ENCODE results near the gene ZNF787.
A peak's percentile ranks its signal among the peaks of the same experiment; 100 is the strongest.

ZNF787 gene

GRCh38 chr19:56076498-56076897 is 44.6 kb downstream of the ZNF787 start:
- DNase-seq (ENCODE audit: low read depth, low spot score): peak; percentile 48
- no peak overlapping the region for H3K4me3 ChIP-seq (ENCODE audit: low read depth, low read length)
- in situ Hi-C loops (cut with HindIII; ENCODE audit: low sequenced_read_pairs): no loop called here
- TF ChIP-seq, protein P1, sequence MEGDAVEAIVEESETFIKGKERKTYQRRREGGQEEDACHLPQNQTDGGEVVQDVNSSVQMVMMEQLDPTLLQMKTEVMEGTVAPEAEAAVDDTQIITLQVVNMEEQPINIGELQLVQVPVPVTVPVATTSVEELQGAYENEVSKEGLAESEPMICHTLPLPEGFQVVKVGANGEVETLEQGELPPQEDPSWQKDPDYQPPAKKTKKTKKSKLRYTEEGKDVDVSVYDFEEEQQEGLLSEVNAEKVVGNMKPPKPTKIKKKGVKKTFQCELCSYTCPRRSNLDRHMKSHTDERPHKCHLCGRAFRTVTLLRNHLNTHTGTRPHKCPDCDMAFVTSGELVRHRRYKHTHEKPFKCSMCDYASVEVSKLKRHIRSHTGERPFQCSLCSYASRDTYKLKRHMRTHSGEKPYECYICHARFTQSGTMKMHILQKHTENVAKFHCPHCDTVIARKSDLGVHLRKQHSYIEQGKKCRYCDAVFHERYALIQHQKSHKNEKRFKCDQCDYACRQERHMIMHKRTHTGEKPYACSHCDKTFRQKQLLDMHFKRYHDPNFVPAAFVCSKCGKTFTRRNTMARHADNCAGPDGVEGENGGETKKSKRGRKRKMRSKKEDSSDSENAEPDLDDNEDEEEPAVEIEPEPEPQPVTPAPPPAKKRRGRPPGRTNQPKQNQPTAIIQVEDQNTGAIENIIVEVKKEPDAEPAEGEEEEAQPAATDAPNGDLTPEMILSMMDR (IDR thresholded peaks at IDR 0.05; ENCODE audit: low read depth, low read length): peak; percentile 91

- in situ Hi-C loops (cut with HindIII; ENCODE audit: low sequenced_read_pairs): no loop called here
- no peak for DNase-seq (ENCODE audit: low read depth, low spot score)
- H3K4me3 ChIP-seq (ENCODE audit: low read depth, low read length): no peak overlapping the region
- TF ChIP-seq, protein P1 (IDR thresholded peaks at IDR 0.05; ENCODE audit: low read depth, low read length): no peak
Measured at GRCh38 chr19:56071151-56071550, 49.9 kb downstream of the ZNF787 start.

DNA sequence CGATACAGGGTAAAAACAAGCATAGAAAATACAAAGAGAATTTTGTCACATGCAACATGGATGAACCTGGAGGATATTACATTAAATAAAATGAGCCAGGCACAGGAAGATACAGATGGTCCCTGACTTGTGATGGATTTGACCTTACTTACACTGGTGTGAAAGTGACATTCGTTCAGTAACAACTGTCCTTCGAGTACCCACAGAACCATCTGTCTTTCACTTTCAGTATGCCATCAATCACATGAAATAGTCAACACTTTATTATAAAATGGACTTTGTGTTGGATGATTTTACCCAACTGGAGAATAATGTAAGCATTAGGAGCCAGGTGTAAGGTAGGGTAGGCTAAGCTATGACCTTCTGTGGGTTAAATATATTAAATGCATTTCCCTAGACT is 51.5 kb downstream of the ZNF787 start:
- in situ Hi-C loops (cut with HindIII; ENCODE audit: low sequenced_read_pairs): no loop called here
- no peak overlapping the region for H3K4me3 ChIP-seq (ENCODE audit: low read depth, low read length)
- TF ChIP-seq, protein P1 (IDR thresholded peaks at IDR 0.05; ENCODE audit: low read depth, low read length): no peak
- DNase-seq (ENCODE audit: low read depth, low spot score): no peak

- no peak overlapping the region for H3K4me3 ChIP-seq (ENCODE audit: low read depth, low read length)
- TF ChIP-seq, protein P1 (IDR thresholded peaks at IDR 0.05; ENCODE audit: low read depth, low read length): peak; percentile 87
- DNase-seq (ENCODE audit: low read depth, low spot score): peak; percentile 27
- in situ Hi-C loops (cut with HindIII; ENCODE audit: low sequenced_read_pairs): no loop called here
Measured at GRCh38 chr19:56066152-56067023, 54.7 kb downstream of the ZNF787 start.

GRCh38 chr19:56053596-56053995 is 67.5 kb downstream of the ZNF787 start:
- DNase-seq (ENCODE audit: low read depth, low spot score): no peak
- TF ChIP-seq, protein P1 (IDR thresholded peaks at IDR 0.05; ENCODE audit: low read depth, low read length): no peak
- no peak overlapping the region for H3K4me3 ChIP-seq (ENCODE audit: low read depth, low read length)
- in situ Hi-C loops (cut with HindIII; ENCODE audit: low sequenced_read_pairs): no loop called here
